Heart left ventricle (tissue), 16 donors: ENCODE data around the gene CSTA. TPM values are rescaled to one million over a fixed set of nuclear protein-coding genes. Genes with fewer than 3 reads are reported as not detected.

Source experiments
- ATAC-seq, 4 donors: fragments of 200-7000 bp; cut with Tn5 transposase; one replicate each; pipeline ENCODE4 v1.9.1; 2020 to 2022; ENCODE audit warnings: moderate library complexity in 4 of 4, mild to moderate bottlenecking in 3 of 4, moderate number of reproducible peaks in 1 of 4
- DNase-seq, 5 donors: peaks; one replicate each; pipeline ENCODE4 v3.0.0-alpha.2; 2020
- H3K27ac ChIP-seq, 12 donors: fragments of 200-600 bp; sonication (generic) in 4 of 12; one replicate each; pipeline versions ENCODE4 v1.5.0 to v1.8.0; 2016 to 2022; ENCODE audit warnings: mild to moderate bottlenecking in 2 of 12
- H3K27me3 ChIP-seq, 9 donors: fragments of 200-600 bp; sonication (generic) in 2 of 9; one replicate each; pipeline versions ENCODE4 v1.5.1 to v1.8.0; 2016 to 2022; ENCODE audit warnings: mild to moderate bottlenecking in 3 of 9
- H3K36me3 ChIP-seq, 9 donors: fragments of 200-600 bp; sonication (generic) in 2 of 9; one replicate each; pipeline versions ENCODE4 v1.5.0 to v1.8.0; 2018 to 2022; ENCODE audit warnings: mild to moderate bottlenecking in 2 of 9
- H3K4me1 ChIP-seq, 12 donors: fragments of 200-600 bp; sonication (generic) in 4 of 12; one replicate each; pipeline versions ENCODE4 v1.5.0 to v1.8.0; 2016 to 2022; ENCODE audit warnings: mild to moderate bottlenecking in 3 of 12
- H3K4me3 ChIP-seq, 12 donors: fragments of 200-600 bp; sonication (generic) in 4 of 12; one replicate each; pipeline versions ENCODE4 v1.5.0 to v1.8.0; 2017 to 2022; ENCODE audit warnings: mild to moderate bottlenecking in 9 of 12, moderate library complexity in 4 of 12
- H3K9me3 ChIP-seq, 12 donors: fragments of 200-600 bp; sonication (generic) in 4 of 12; one replicate each; pipeline versions ENCODE4 v1.5.0 to v1.8.0; 2016 to 2022; ENCODE audit warnings: mild to moderate bottlenecking in 1 of 12
- POLR2A ChIP-seq, 2 donors: fragments of 450-650 bp; IDR thresholded peaks; one replicate each; pipeline ENCODE4 v1.6.1; 2017; ENCODE audit warnings: antibody characterized with exemption in 2 of 2, mild to moderate bottlenecking in 2 of 2, moderate library complexity in 2 of 2
- WGBS, 4 donors: extraction: QIAGEN DNeasy Blood & Tissue Kit in 2 of 4; methylation state at CpG; one replicate each; pipeline versions ENCODE4 v1.1.5 to v1.1.7; 2013 to 2018; 5-methylcytosine and 5-hydroxymethylcytosine counted together
- intact Hi-C, 10 donors: fragments of 100-400 bp; cut with DNase I; formaldehyde crosslinking; loops; one replicate each; pipeline versions ENCODE4 v1.11.1 to v1.14.2; 2022
- polyA plus RNA-seq, 2 donors: library from polyadenylated mRNA; stranded (reverse); fragments of 200-250 nt; gene quantifications; one replicate each; pipeline ENCODE4 v1.2.3, GENCODE V29; 2013
- total RNA-seq, 9 donors: library from RNA; depleted of rRNA in 2 of 9; stranded (reverse); fragments of >200 nt in 2 of 9; fragmentation: NEBNext Ultra II Directional in 3 of 9; extraction: Animal tissue kit (Norgen Biotek cat#: 25700) in 3 of 9; gene quantifications; one replicate each; pipeline versions ENCODE4 v1.1.0 to v1.2.4, GENCODE V29; 2016 to 2023
- TF ChIP-seq, protein P1 (sequence below), 12 donors: fragments of 200-600 bp; sonication (generic) in 4 of 12; IDR thresholded peaks; one replicate each; pipeline versions ENCODE4 v1.5.0 to v1.8.0; 2018 to 2022; ENCODE audit warnings: antibody characterized with exemption in 12 of 12, mild to moderate bottlenecking in 5 of 12
- donor health status: ischemic (EF 13 %, LVEDD 7.1; RV severe dilation, severe dysfunction).
- donor health status: healthy with polysubstance abuse.
- donor health status: DM: no; HTN: yes; CAD: no.
- donor health status: DM: no; HTN: no; CAD: no.
- donor health status: ischemic (EF 25% LVEDD 6.9; RV normal size, moderate dysfunction).
- donor health status: ischemic (EF 25% LVEDD 5.7; RV mildly dilated, moderate dysfunction).
- donor health status: healthy.
- donor health status: DM: yes; HTN: yes; CAD: no.
- donor health status: ischemic (EF 35%, LVEDD 5.7; RV mildly dilated, moderate dysfunction).
- donor health status: nonischemic (EF 11% LVEDD 7.7; RV severe dilation, severe dysfunction).
- donor health status: DM: yes; HTN: yes; CAD: no.
- donor health status: PGD.
- donor health status: ischemic (EF 29% LVEDD 5.4; RV normal size, mild dysfunction).
- donor health status: nonischemic (EF 23%, LVEDD 6.1; RV moderate dilation, normal function).

Gene CSTA
- total and polyA plus RNA-seq, 11 donors: 0.33 to 8.9 (median 0.96) TPM; not detected in 1

DNA sequence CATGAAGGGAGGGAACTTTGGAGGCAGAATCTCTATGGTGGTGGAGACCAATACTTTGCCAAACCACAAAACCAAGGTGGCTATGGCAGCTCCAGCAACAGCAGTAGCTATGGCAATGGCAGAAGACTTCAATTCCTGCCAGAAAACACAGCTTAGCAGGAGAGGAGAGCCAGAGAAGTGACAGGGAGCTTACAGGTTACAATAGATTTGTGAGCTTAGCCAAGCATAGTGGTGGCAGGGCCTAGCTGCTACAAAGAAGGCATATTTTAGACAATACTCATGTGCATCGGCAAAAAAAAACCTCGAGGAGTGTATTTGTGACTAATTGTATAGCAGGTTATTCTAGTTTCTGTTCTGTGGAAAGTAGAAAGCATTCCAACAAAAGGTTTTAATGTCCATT is 6.4 kb upstream of the CSTA start:
- peaks cover 0 to 1% (median 0%) of the 10 kb centered on the region in 12 donors for H3K4me1 ChIP-seq
- H3K36me3 ChIP-seq: no peaks in the 10 kb centered on the region
- DNase-seq (no peak), ATAC-seq (no peak)
- H3K4me3 ChIP-seq: no peak overlapping the region
- no peak for TF ChIP-seq POLR2A (IDR thresholded peaks at IDR 0.05)
- intact Hi-C loops: no loop called here
- 89 to 93% (median 92%) methylated on average over 2 of the region's 2 CpGs for WGBS, 4 donors
- H3K27ac ChIP-seq: no peak overlapping the region
- peaks cover 0 to 24% (median 0%) of the 10 kb centered on the region in 12 donors for H3K9me3 ChIP-seq
- H3K27me3 ChIP-seq: peaks cover 0 to 6% (median 0%) of the 10 kb centered on the region in 9 donors

DNA sequence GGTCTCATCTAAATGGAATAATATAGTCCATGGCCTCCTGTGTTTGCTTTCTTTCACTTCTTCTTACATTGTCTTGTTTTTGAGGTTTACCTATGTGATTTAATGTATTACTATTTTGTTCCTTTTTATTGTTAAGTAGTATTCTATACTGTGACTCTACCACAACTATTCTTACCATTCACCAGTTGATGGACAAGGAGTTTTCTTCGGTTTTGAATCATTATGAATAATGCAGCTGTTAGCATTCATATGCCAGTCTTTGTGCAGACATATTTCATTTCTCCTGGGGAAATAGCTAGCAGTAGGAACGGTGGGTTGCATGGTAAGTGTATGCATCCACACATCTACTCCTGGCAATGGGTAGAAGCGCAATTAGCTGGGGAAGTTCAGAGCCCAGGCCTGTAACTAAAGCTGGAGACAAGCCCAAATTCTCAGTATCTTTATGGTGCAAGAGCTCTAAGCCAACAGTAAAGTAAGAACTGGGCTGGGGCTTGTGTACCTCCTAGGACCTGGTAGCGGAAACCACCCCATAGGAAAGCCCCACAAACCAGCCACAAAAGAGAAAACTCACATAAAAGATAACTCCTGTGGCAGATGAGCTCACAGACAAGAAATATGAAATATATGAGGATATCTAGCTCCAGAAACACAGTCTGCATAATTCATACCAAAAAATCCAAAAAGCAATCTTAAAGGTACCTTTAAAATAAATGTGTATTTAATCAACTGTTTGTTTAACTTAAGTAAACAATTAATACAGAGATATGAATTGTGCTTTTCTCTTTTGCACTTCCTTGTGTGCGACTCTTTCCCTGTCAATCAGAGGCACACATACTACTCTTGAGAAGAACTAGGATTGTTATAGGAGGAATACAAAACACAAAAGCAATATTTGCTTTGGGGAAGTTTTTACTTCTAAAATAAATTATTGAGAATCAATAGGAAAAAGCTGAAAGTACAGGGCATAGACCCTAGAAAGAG is 2.7 kb upstream of the CSTA start:
- Histone ChIP-seq H3K27me3 (peaks cover 0 to 4% (median 0%) of the 10 kb centered on the region in 9 donors), H3K27ac (no peak overlapping the region), H3K4me3 (no peak overlapping the region), H3K4me1 (no peaks in the 10 kb centered on the region), H3K9me3 (peaks cover 0 to 24% (median 0%) of the 10 kb centered on the region in 12 donors), H3K36me3 (no peaks in the 10 kb centered on the region)
- DNase-seq: no peak
- ATAC-seq: no peak
- WGBS, 4 donors: 66 to 81% (median 71%) methylated on average over 5 of the region's 5 CpGs
- intact Hi-C loops: no loop called here
- no peak for TF ChIP-seq POLR2A (IDR thresholded peaks at IDR 0.05)
- TF ChIP-seq, protein P1, sequence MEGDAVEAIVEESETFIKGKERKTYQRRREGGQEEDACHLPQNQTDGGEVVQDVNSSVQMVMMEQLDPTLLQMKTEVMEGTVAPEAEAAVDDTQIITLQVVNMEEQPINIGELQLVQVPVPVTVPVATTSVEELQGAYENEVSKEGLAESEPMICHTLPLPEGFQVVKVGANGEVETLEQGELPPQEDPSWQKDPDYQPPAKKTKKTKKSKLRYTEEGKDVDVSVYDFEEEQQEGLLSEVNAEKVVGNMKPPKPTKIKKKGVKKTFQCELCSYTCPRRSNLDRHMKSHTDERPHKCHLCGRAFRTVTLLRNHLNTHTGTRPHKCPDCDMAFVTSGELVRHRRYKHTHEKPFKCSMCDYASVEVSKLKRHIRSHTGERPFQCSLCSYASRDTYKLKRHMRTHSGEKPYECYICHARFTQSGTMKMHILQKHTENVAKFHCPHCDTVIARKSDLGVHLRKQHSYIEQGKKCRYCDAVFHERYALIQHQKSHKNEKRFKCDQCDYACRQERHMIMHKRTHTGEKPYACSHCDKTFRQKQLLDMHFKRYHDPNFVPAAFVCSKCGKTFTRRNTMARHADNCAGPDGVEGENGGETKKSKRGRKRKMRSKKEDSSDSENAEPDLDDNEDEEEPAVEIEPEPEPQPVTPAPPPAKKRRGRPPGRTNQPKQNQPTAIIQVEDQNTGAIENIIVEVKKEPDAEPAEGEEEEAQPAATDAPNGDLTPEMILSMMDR (IDR thresholded peaks at IDR 0.05): no peak

DNA sequence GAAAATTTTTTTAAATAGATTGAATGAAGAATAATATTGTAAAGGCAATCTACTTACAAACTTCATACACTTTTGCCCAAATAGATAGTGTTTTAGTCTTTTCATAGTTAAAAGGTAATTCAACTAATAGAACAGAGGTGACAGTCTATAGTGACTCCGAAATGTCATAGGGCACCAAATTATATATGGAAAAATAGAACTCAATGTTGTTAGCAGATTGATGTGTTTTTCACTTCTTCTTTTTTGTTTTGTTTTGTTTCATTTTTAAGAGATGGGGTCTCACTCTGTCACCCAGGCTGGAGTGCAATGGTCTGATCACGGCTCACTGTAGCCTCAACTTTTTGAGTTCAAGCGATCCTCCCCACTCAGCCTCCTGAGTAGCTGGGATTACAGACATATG is 721 bp downstream of the CSTA start:
- ATAC-seq: no peak
- 87 to 95% (median 91%) methylated on average over 3 of the region's 3 CpGs for WGBS, 4 donors
- no peak overlapping the region for H3K27ac ChIP-seq

DNA sequence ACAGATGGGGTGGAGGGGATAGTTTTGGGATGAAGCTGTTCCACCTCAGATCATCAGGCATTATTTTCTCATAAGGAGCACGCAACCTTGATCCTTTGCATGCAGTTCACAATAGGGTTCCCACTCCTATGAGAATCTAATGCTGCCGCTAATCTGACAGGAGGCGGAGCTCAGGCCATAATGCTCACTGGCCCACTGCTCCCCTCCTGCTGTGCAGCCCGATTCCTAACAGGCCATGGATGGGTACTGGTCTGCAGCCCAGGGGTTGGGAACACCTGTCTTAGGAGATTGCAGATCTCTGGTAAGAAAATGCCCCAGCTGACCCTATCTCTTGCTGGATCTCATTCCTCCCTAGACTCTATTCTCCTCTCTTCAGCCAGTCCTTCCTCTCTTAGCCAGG is 6.8 kb downstream of the CSTA start:
- ATAC-seq (no peak), DNase-seq (no peak)
- H3K27me3 ChIP-seq: peaks cover 0 to 3% (median 0%) of the 10 kb centered on the region in 9 donors
- no peaks in the 10 kb centered on the region for H3K36me3 ChIP-seq
- H3K4me1 ChIP-seq: no peaks in the 10 kb centered on the region
- intact Hi-C loops: no loop called here
- no peak overlapping the region for H3K27ac ChIP-seq
- 59 to 67% (median 63%) methylated on average over 4 of the region's 4 CpGs for WGBS, 4 donors
- no peaks in the 10 kb centered on the region for H3K9me3 ChIP-seq
- H3K4me3 ChIP-seq: no peak overlapping the region
- no peak for TF ChIP-seq POLR2A (IDR thresholded peaks at IDR 0.05)
- TF ChIP-seq, protein P1 (IDR thresholded peaks at IDR 0.05): no peak

More for the DNA sequence above, 721 bp downstream of the CSTA start:
- no peak for TF ChIP-seq POLR2A (IDR thresholded peaks at IDR 0.05)
- TF ChIP-seq, protein P1 (IDR thresholded peaks at IDR 0.05): no peak
- Histone ChIP-seq H3K4me3 (peak overlapping the region in 1 of 12 donors; percentile 43), H3K4me1 (no peaks in the 10 kb centered on the region), H3K9me3 (peaks cover 0 to 1% (median 0%) of the 10 kb centered on the region in 12 donors), H3K36me3 (no peaks in the 10 kb centered on the region), H3K27me3 (peaks cover 0 to 4% (median 0%) of the 10 kb centered on the region in 9 donors)
- intact Hi-C loops: no loop called here
- DNase-seq: no peak
